AG10803 (cell line): ENCODE results near the gene MCIDAS.
A peak's percentile ranks its signal among the peaks of the same experiment; 100 is the strongest.

Experiments used
- DNase-seq: peaks from one replicate; pipeline ENCODE4 v3.0.0; 2010; ENCODE audit warnings: low read depth
- H3K4me3 ChIP-seq: 2 replicates; pipeline ENCODE4 v1.5.1; 2011; ENCODE audit warnings: mild to moderate bottlenecking, low read length, control low read depth
- TF ChIP-seq, protein P1 (sequence below): conservative IDR thresholded peaks from 2 replicates; pipeline ENCODE4 v1.5.1; 2011; ENCODE audit warnings: mild to moderate bottlenecking, low read length, control low read depth, inconsistent platforms

MCIDAS gene

DNA sequence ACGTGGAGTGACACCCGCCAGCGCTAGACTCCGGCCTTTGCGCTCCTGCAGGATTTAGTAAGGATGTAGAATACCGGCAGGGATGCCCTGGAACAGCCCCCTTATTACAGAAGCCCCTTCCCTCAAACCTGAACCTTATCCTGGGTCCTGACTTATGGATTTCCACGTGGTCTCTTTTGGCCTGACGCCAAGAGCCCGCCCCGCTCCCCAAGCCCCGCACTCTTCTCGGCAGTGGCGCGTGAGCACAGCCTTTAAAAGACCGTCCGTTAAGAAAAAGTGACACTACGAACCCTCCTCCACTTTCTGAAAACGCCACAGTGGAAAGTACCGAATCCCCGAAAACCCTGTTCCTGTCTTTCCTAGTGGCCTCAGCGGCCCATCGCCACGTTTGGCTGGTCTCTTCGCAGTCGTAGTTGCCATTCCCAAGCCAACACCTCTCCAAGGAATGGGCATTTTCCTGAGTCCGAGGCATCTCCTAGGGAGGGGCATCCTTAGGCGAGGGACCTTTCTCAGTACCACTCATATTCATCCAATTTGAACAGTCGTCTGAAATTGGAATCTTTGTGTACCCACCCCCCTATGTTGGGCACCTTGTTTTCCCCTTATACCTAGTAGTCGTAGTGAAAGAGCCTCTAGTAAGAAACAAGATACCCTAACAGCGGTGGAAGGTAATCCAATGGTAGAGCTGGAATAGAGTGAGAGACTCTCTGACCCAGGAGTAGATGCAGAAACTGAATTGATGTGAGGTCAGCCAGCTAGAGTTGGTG, 732 bp upstream of the MCIDAS start:
- no peak for DNase-seq

DNA sequence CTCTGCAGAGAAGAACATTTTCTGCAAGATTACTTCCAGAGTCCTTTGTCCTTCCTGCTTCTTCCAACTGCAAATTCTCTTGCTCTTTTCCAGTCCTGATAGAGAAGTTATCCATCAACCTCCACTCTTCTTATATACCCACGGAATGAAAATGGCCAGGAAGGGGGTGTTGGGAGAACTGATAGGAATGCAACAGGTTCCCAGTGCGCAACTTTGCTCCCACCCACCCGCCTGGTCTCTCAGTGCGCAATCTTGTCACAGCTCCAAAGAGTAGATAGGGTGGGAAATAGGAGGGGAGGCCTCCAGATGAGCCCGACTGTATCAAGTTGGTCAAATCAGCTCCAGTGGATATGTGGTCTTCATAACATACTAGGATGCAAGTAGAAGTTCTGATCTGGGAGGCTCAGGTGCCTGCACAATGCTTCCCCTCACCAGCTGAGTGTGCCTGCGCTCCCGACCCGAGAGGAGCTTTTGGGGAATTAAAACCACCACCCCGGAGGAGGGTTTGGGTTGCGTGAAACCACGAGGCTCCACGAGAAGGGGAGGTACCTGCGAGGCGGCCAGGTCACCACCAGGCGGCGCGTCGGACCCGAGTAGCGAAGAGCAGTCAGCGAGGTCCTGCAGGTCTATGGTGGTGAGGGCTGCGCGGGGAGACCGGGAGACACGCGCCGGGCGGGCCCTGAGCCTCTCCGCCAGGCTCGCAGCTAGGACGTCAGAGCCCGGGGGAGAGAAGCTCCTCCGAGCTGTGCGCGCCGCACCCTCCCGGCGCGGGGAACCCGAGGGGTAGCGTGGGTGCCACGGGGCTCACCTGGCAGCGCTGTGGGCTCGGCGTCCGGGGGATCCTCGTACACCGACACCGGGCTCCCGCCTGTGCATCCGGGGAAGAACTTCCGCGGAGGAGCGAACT, 835 bp downstream of the MCIDAS start:
- no peak overlapping the region; the same call in 1 of the 2 replicates for H3K4me3 ChIP-seq
- TF ChIP-seq, protein P1, sequence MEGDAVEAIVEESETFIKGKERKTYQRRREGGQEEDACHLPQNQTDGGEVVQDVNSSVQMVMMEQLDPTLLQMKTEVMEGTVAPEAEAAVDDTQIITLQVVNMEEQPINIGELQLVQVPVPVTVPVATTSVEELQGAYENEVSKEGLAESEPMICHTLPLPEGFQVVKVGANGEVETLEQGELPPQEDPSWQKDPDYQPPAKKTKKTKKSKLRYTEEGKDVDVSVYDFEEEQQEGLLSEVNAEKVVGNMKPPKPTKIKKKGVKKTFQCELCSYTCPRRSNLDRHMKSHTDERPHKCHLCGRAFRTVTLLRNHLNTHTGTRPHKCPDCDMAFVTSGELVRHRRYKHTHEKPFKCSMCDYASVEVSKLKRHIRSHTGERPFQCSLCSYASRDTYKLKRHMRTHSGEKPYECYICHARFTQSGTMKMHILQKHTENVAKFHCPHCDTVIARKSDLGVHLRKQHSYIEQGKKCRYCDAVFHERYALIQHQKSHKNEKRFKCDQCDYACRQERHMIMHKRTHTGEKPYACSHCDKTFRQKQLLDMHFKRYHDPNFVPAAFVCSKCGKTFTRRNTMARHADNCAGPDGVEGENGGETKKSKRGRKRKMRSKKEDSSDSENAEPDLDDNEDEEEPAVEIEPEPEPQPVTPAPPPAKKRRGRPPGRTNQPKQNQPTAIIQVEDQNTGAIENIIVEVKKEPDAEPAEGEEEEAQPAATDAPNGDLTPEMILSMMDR: peak; percentile 34
- peak; percentile 13 for DNase-seq

More for the DNA sequence above, 732 bp upstream of the MCIDAS start:
- peak overlapping the region; percentile 41 for H3K4me3 ChIP-seq
- TF ChIP-seq, protein P1: no peak

DNA sequence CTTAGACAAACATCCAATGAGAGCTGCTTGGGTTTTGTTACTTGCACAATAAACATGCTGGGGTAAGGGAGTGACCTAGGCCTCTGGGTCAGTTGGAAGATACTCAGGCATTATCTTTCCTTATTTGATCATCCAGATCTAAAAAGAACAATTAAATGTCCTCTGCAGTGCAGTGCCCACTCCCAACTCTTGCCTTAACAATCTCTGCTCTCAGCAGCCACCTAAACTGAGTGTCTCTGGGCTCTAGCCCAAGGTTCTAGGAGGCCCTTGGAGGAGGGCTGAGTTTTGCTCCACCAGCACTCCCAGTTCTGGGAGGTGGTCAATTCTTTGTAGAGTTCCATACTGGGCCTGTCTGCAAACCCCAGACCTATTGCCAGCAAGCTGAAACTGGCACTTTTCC, 1.8 kb downstream of the MCIDAS start:
- no peak for DNase-seq
- TF ChIP-seq, protein P1: no peak
- H3K4me3 ChIP-seq: no peak overlapping the region

DNA sequence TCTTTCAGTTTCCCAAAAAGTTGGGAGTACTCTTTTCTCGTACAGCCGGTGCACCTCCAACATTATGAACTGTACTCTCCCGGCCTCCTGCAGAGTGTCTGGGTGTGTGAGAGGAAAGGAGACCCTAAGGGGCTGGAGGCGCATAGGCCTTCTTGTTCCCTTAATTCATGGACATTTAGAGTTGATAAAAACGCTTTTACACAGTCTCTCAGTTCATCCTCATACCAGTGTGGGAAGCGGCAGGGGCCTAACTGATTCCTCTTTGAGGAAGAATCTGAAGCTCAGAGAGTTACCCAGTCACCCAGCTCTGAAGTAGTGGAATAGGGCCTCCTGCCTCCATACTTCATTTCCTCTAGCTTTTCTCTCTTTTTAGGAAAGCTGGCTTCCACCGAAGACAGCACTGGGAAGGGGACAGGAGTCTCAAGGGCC, 3.3 kb downstream of the MCIDAS start:
- no peak overlapping the region for H3K4me3 ChIP-seq

DNA sequence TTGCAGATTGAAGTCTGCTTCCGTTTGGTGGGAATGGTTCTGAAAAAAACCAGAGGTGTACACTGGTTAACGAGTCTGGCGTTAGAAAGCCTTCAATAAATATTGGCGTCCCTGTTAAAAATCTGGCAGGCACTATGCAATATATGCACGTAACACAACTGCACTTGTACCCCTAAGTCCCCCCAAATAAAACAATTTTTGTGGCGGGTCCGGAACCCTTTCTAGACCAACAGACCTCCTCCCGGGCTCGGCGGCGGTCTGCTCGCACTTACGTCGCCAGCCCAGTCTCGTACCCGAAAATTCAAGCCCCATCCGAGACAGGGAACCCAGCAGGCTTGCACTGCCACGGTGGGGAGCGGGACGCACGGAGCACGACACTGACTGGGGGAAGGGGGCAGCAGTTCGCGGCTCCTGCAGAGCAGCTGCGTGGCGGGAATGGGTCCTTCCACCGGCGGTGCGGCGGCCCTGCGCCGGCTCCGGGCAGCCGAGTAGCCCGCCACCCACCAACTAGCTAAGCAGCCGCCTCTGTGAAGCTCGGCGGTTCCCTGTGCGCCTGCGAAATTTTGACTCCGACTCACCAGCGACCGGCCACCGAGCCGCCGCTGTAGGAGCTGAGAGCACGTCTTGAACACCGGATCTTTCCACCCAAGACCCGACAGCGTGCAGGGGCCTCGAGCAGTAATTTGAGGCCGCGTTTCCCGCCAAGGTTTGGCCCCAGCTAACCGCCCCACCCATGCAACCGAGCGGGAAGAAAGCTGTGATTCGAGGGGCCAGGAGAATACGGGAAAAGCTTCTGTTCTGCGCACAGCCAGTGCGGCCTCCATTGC, 3.9 kb downstream of the MCIDAS start:
- TF ChIP-seq, protein P1: no peak
- no peak for DNase-seq
- H3K4me3 ChIP-seq: no peak overlapping the region

More for the DNA sequence above, 3.3 kb downstream of the MCIDAS start:
- no peak for DNase-seq
- TF ChIP-seq, protein P1: no peak

DNA sequence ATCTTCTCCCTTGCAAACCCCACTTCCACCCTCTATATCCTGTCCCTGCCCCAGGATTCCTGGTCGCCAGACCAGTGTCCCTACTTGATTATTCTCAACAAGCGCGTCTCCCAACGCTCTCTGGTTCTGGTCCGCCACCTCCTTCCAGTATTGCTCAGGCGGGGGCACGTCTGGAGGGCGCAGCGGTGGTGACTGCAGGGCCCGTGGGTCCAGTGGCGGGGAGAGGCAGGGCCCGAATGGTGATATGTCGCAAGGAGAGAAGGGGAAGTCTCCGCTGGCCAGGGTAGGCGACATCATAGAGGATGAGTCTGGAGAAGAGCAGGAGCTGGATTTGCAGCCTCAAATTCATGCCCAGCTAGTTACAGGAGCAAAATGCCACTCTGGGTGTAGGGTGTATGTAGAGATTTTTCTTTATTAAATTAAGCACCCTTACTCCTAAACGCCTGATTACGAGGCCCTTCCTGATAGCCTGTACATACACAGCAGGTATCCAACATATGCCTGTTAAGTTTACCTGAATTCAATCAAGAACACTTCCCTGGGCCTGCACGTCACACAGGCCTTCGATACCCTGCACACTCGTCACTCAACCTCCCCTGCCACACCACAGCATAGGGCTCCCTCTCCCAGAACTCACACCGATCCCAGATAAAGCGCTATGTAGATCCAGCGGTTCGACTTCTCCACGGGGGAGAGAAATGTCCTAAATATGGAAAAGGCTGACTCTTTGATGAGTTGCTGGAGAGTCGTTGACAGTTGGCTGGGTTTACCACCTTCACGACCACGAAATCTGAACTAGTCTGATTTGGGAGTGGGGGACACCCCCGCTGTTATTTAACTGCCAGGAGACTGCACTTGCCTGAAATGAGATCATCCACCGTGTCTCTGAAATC, 4.8 kb downstream of the MCIDAS start:
- no peak overlapping the region for H3K4me3 ChIP-seq
- TF ChIP-seq, protein P1: no peak
- DNase-seq: no peak
